NCI-H1092 (cell line): ENCODE data around the gene OR13A1.
"Not testable (repeated sequence)": the region's sequence is repeated elsewhere in the genome, so short reads cannot be mapped to it uniquely, and the experiment has no call there.

Experiments used
- DNase-seq: peaks from one replicate; lab custom pipeline; 2025; lab: John Stamatoyannopoulos, UW

OR13A1 gene

GRCh38 chr10:45315508-45315907 lies at the start of gene OR13A1:
OR13A1 (minus strand) TSS chr10:45315608; CDS start chr10:45304422, 11,186 bp downstream.
- DNase-seq, result no peak

GRCh38 chr10:45361983-45362799 lies 46.8 kb upstream of the OR13A1 start:
- not testable (repeated sequence) for DNase-seq

- not testable (repeated sequence) for DNase-seq
Measured at GRCh38 chr10:45358961-45359360, 43.6 kb upstream of the OR13A1 start.

GRCh38 chr10:45355494-45355893 lies 40.1 kb upstream of the OR13A1 start:
- DNase-seq, result no peak

- DNase-seq, result no peak
Measured at GRCh38 chr10:45354261-45354660, 38.9 kb upstream of the OR13A1 start.

- DNase-seq, result no peak
Measured at GRCh38 chr10:45353186-45353585, 37.8 kb upstream of the OR13A1 start.

GRCh38 chr10:45348196-45348765 lies 32.9 kb upstream of the OR13A1 start:
- not testable (repeated sequence) for DNase-seq

- DNase-seq, result not testable (repeated sequence)
Measured at GRCh38 chr10:45347464-45347863, 32.1 kb upstream of the OR13A1 start.

- not testable (repeated sequence) for DNase-seq
Measured at GRCh38 chr10:45346652-45347335, 31.4 kb upstream of the OR13A1 start.

GRCh38 chr10:45340420-45340819 lies 25.0 kb upstream of the OR13A1 start:
- DNase-seq, result not testable (repeated sequence)

- no peak for DNase-seq
Measured at GRCh38 chr10:45339894-45340293, 24.5 kb upstream of the OR13A1 start.

GRCh38 chr10:45331824-45332223 lies 16.4 kb upstream of the OR13A1 start:
- not testable (repeated sequence) for DNase-seq

GRCh38 chr10:45326864-45327263 lies 11.5 kb upstream of the OR13A1 start:
- not testable (repeated sequence) for DNase-seq

GRCh38 chr10:45325116-45325515 lies 9.7 kb upstream of the OR13A1 start:
- DNase-seq, result no peak

- DNase-seq, result no peak
Measured at GRCh38 chr10:45319702-45320101, 4.3 kb upstream of the OR13A1 start.

- no peak for DNase-seq
Measured at GRCh38 chr10:45313264-45313873, 2.0 kb downstream of the OR13A1 start.

- no peak for DNase-seq
Measured at GRCh38 chr10:45308707-45309106, 6.7 kb downstream of the OR13A1 start.

GRCh38 chr10:45302573-45302972 lies 12.8 kb downstream of the OR13A1 start:
- no peak for DNase-seq

GRCh38 chr10:45298341-45298955 lies 17.0 kb downstream of the OR13A1 start:
- not testable (repeated sequence) for DNase-seq

GRCh38 chr10:45294681-45295080 lies 20.7 kb downstream of the OR13A1 start:
- DNase-seq, result no peak

GRCh38 chr10:45286980-45287379 lies 28.4 kb downstream of the OR13A1 start:
- DNase-seq, result no peak

GRCh38 chr10:45282061-45282460 lies 33.3 kb downstream of the OR13A1 start:
- DNase-seq, result no peak
